Ascending aorta (tissue), 2 donors: Measurements from ENCODE around the gene KRTAP5-10. TPM values are rescaled to one million over a fixed set of nuclear protein-coding genes. Genes with fewer than 3 reads are reported as not detected.
"Not testable (repeated sequence)": the region's sequence is repeated elsewhere in the genome, so short reads cannot be mapped to it uniquely, and the experiment has no call there.

ENCODE experiments used
- DNase-seq, 2 donors: peaks; one replicate each; pipeline ENCODE4 v3.0.0-alpha.2; 2019; ENCODE audit warnings: low spot score in 2 of 2
- H3K27ac ChIP-seq, 2 donors: fragments of 200-600 bp; sonication (generic); one replicate each; pipeline ENCODE4 v1.5.1; 2016 to 2017; ENCODE audit warnings: mild to moderate bottlenecking in 1 of 2
- H3K27me3 ChIP-seq: fragments of 200-600 bp; sonication (generic); one replicate; pipeline ENCODE4 v1.5.1; 2017
- H3K36me3 ChIP-seq, 2 donors: fragments of 200-600 bp; sonication (generic); one replicate each; pipeline ENCODE4 v1.5.1; 2016
- H3K4me1 ChIP-seq, 2 donors: fragments of 200-600 bp; sonication (generic); one replicate each; pipeline ENCODE4 v1.5.1; 2016 to 2017; ENCODE audit warnings: mild to moderate bottlenecking in 1 of 2
- H3K4me3 ChIP-seq, 2 donors: fragments of 200-600 bp; sonication (generic); one replicate each; pipeline ENCODE4 v1.5.1; 2016 to 2017; ENCODE audit warnings: mild to moderate bottlenecking in 1 of 2
- H3K9me3 ChIP-seq, 2 donors: fragments of 200-600 bp; sonication (generic); one replicate each; pipeline ENCODE4 v1.5.1; 2016
- CTCF ChIP-seq, 3 experiments: fragments of 200-600 bp in 2 of 3; fragments of 450-650 bp in 1 of 3; sonication (generic) in 2 of 3; IDR thresholded peaks; one replicate each; pipeline ENCODE4 v1.5.1; 2016 to 2019; ENCODE audit warnings: antibody characterized with exemption in 3 of 3, mild to moderate bottlenecking in 1 of 3, moderate library complexity in 1 of 3
- intact Hi-C: fragments of 100-400 bp; cut with DNase I; formaldehyde crosslinking; loops from one replicate; pipeline ENCODE4 v1.15.1; 2023
- total RNA-seq: library from RNA; depleted of rRNA; stranded (reverse); fragments of >200 nt; gene quantifications from one replicate; pipeline ENCODE4 v1.1.0, GENCODE V29; 2016

The KRTAP5-10 gene
- total RNA-seq, 1 donor from 2014 or later: not detected

GRCh38 chr11:71589546-71589920 lies 24.2 kb downstream of the KRTAP5-10 start:
- H3K4me1 ChIP-seq, DNase-seq, H3K36me3 ChIP-seq, H3K9me3 ChIP-seq, H3K27me3 ChIP-seq, intact Hi-C loops, H3K4me3 ChIP-seq, H3K27ac ChIP-seq: not testable (repeated sequence)

DNA sequence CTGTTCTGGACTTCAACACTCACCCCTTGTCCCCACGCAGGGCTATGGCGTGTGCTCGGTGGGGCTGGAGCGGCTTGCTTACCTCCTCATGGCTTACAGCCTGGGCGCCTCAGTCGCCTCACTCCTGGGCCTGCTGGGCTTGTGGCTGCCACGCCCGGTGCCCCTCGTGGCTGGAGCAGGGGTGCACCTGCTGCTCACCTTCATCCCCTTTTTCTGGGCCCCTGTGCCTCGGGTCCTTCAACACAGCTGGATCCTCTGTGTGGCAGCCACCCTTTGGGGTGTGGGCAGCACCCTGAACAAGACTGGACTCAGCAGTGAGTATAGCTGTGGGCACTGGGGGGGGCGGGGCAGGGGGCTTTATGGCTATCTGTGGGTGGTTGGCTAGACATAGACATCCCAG lies 37.9 kb downstream of the KRTAP5-10 start:
- DNase-seq, intact Hi-C loops, H3K4me1 ChIP-seq, H3K36me3 ChIP-seq, H3K27me3 ChIP-seq, H3K4me3 ChIP-seq, H3K9me3 ChIP-seq, H3K27ac ChIP-seq: not testable (repeated sequence)

- H3K27me3 ChIP-seq, H3K36me3 ChIP-seq, H3K4me3 ChIP-seq, intact Hi-C loops, H3K4me1 ChIP-seq, H3K27ac ChIP-seq, DNase-seq, H3K9me3 ChIP-seq: not testable (repeated sequence)
- peak in 2 of 3 experiments; percentile 5 to 6 for TF ChIP-seq CTCF (IDR thresholded peaks at IDR 0.05)
Measured at GRCh38 chr11:71604798-71605488, 39.6 kb downstream of the KRTAP5-10 start.

DNA sequence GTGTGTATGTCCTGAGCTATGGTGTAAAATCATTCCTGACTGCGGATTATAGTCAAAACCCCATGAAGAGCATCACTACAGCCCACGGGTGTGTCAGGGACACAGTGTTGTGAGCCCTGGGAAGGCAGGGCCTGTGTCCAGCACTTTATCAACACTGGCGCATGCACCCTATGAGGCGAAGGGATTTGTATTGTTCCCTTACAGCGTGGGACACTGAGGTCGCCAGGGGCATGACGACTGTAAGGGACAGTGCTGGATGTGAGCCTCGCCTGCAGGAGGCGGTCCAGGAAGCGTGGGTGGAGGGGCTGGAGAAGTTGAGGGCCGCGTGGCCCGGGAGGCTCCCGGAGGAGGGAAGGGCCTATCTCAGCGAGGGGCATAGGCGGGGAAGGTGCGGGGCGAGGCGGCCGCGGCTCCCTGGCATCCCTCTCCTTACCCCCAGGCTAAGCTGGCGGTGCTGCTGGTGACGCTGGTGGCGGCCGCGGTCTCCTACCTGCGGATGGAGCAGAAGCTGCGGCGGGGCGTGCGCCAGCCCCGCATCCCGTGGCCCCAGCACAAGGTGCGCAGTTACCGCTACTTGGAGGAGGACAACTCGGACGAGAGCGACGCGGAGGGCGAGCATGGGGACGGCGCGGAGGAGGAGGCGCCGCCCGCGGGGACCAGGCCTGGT lies 41.6 kb downstream of the KRTAP5-10 start:
- H3K4me1 ChIP-seq, H3K9me3 ChIP-seq, DNase-seq, H3K27ac ChIP-seq, H3K27me3 ChIP-seq, H3K36me3 ChIP-seq, intact Hi-C loops: not testable (repeated sequence)
- peak overlapping the region in 1 of 2 donors; percentile 21 for H3K4me3 ChIP-seq

GRCh38 chr11:71607520-71608216 lies 42.3 kb downstream of the KRTAP5-10 start:
- H3K4me3 ChIP-seq: peak overlapping the region; percentile 12 to 21
- H3K36me3 ChIP-seq, H3K4me1 ChIP-seq, H3K9me3 ChIP-seq, H3K27ac ChIP-seq, DNase-seq, H3K27me3 ChIP-seq, intact Hi-C loops: not testable (repeated sequence)

DNA sequence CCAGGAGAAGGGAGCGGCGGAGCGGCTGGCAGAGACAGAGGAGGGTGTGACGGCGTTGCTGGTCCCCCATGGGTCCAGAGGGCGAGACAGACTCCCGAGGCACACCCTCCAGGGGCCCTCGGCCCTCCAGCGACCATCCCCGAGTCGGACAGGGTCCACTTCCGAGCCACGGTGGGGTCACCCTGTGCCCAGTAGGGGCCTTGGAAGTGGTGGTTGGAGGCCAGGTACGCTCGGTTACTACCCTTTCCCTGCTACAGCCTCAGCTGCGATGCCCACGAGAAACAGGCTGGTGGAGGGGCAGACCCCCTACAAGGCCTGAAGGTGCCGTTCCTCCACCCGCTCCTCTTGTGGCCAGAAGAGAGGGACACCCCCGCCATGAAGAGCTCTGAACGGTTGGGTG lies 42.9 kb downstream of the KRTAP5-10 start:
- H3K9me3 ChIP-seq, H3K4me3 ChIP-seq, intact Hi-C loops, H3K27ac ChIP-seq, DNase-seq, H3K4me1 ChIP-seq, H3K36me3 ChIP-seq, H3K27me3 ChIP-seq: not testable (repeated sequence)

- not testable (repeated sequence) for DNase-seq
Measured at GRCh38 chr11:71611218-71611910, 46.0 kb downstream of the KRTAP5-10 start.

GRCh38 chr11:71613931-71614330 lies 48.6 kb downstream of the KRTAP5-10 start:
- intact Hi-C loops: loop anchor here (5.0 kb wide), 1 partner anchor 1117 kb away; no protein-coding TSS in a partner anchor
- not testable (repeated sequence) for H3K4me3 ChIP-seq, H3K36me3 ChIP-seq

More at GRCh38 chr11:71611218-71611910, 46.0 kb downstream of the KRTAP5-10 start:
- not testable (repeated sequence) for H3K4me1 ChIP-seq, H3K27me3 ChIP-seq, H3K9me3 ChIP-seq, H3K27ac ChIP-seq, H3K4me3 ChIP-seq, H3K36me3 ChIP-seq
- intact Hi-C loops: loop anchor here (5.0 kb wide), 1 partner anchor 1114 kb away; no protein-coding TSS in a partner anchor

GRCh38 chr11:71614366-71614917 lies 49.1 kb downstream of the KRTAP5-10 start:
- not testable (repeated sequence) for H3K9me3 ChIP-seq, DNase-seq
- intact Hi-C loops: loop anchor here (5.0 kb wide), 1 partner anchor 1117 kb away; no protein-coding TSS in a partner anchor

More at GRCh38 chr11:71613931-71614330, 48.6 kb downstream of the KRTAP5-10 start:
- not testable (repeated sequence) for H3K9me3 ChIP-seq, H3K27ac ChIP-seq, H3K27me3 ChIP-seq, DNase-seq, H3K4me1 ChIP-seq

DNA sequence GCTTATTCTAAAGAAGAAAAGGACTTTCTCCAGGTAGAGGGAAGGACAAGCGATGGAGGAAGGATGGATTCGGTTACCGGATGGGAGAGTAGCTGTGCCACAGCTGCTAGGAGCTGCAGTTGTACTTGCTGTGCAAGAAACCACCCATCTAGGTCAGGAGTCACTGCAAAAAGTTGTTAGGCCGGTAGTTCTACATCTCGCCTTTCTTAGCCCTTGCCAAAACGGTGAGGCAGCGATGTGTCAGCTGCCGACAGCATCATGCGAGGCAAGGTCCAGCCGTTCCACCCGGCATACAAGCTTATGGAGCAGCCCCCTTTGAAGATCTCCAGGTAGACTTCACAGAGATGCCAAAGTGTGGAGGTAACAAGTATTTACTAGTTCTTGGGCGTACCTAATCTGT lies 49.6 kb downstream of the KRTAP5-10 start:
- H3K27me3 ChIP-seq, intact Hi-C loops, DNase-seq, H3K27ac ChIP-seq, H3K36me3 ChIP-seq, H3K4me1 ChIP-seq, H3K4me3 ChIP-seq, H3K9me3 ChIP-seq: not testable (repeated sequence)

More at GRCh38 chr11:71614366-71614917, 49.1 kb downstream of the KRTAP5-10 start:
- H3K36me3 ChIP-seq, H3K27me3 ChIP-seq, H3K4me3 ChIP-seq, H3K4me1 ChIP-seq, H3K27ac ChIP-seq: not testable (repeated sequence)
